CD14-positive monocyte (primary cell): ENCODE measurements around the gene DLK1. TPM values are rescaled to one million over a fixed set of nuclear protein-coding genes. Genes with fewer than 3 reads are reported as not detected.
A peak's percentile ranks its signal among the peaks of the same experiment; 100 is the strongest.

Source experiments
- DNase-seq, 3 donors: peaks; one replicate each; pipeline ENCODE4 v3.0.0-alpha.2; 2011 to 2022
- H2AFZ ChIP-seq: 2 replicates; pipeline ENCODE4 v1.6.0; 2012; ENCODE audit warnings: mild to moderate bottlenecking, low read depth, low read length, inconsistent platforms; ENCODE audit not compliant: insufficient read depth, poor library complexity, severe bottlenecking
- H3K27ac ChIP-seq, 2 donors: 1 replicate in 1 of 2; 2 replicates in 1 of 2; pipeline ENCODE4 v1.5.1; 2012 to 2013; ENCODE audit warnings: low read length in 2 of 2, control low read depth in 1 of 2, inconsistent platforms in 1 of 2, low read depth in 1 of 2, mild to moderate bottlenecking in 1 of 2
- H3K27me3 ChIP-seq, 2 donors: one replicate each; pipeline versions ENCODE4 v1.6.0 to v1.6.1; 2011 to 2013; ENCODE audit warnings: low read length in 2 of 2; ENCODE audit not compliant: control insufficient read depth in 2 of 2, insufficient read depth in 2 of 2
- H3K36me3 ChIP-seq, 2 donors: replicated peaks in 1 of 2; 1 replicate in 1 of 2; 2 replicates in 1 of 2; pipeline versions ENCODE4 v1.5.1 to v1.6.1; 2012 to 2013; ENCODE audit warnings: low read length in 2 of 2, control low read depth in 1 of 2, inconsistent platforms in 1 of 2, mild to moderate bottlenecking in 1 of 2; ENCODE audit not compliant: insufficient read depth in 2 of 2, control insufficient read depth in 1 of 2
- H3K4me1 ChIP-seq, 2 donors: 1 replicate in 1 of 2; 2 replicates in 1 of 2; pipeline versions ENCODE4 v1.5.1 to v1.6.1; 2012 to 2013; ENCODE audit warnings: low read length in 2 of 2, control low read depth in 1 of 2, inconsistent platforms in 1 of 2, mild to moderate bottlenecking in 1 of 2, moderate library complexity in 1 of 2; ENCODE audit not compliant: insufficient read depth in 2 of 2, control insufficient read depth in 1 of 2
- H3K4me2 ChIP-seq: replicated peaks from 2 replicates; pipeline ENCODE3; 2012; ENCODE audit warnings: low read length, moderate library complexity, mild to moderate bottlenecking; ENCODE audit not compliant: poor library complexity, severe bottlenecking; ENCODE audit errors: extremely low read depth
- H3K4me3 ChIP-seq, 3 experiments: fragments of 200-600 bp in 1 of 3; sonication (generic) in 1 of 3; replicated peaks in 1 of 3; 1 replicate in 2 of 3; 2 replicates in 1 of 3; pipeline ENCODE4 v1.5.1; 2011 to 2013; ENCODE audit warnings: low read length in 3 of 3, mild to moderate bottlenecking in 3 of 3, control low read depth in 2 of 3, low read depth in 2 of 3, inconsistent platforms in 1 of 3, moderate library complexity in 1 of 3
- H3K79me2 ChIP-seq: 2 replicates; pipeline ENCODE4 v1.6.0; 2012; ENCODE audit warnings: mild to moderate bottlenecking, control low read depth, inconsistent platforms, low read length, moderate library complexity; ENCODE audit not compliant: insufficient read depth
- H3K9ac ChIP-seq: 2 replicates; pipeline ENCODE4 v1.6.0; 2017; ENCODE audit warnings: low read length, mild to moderate bottlenecking; ENCODE audit not compliant: insufficient read depth, poor library complexity, severe bottlenecking
- H3K9me3 ChIP-seq, 2 donors: replicated peaks in 1 of 2; 1 replicate in 1 of 2; 2 replicates in 1 of 2; pipeline versions ENCODE4 v1.5.1 to v1.6.1; 2012 to 2013; ENCODE audit warnings: low read length in 2 of 2, control low read depth in 1 of 2; ENCODE audit not compliant: control insufficient read depth in 1 of 2, insufficient read depth in 1 of 2
- H4K20me1 ChIP-seq: 2 replicates; pipeline ENCODE4 v1.6.0; 2012; ENCODE audit warnings: mild to moderate bottlenecking, low read length, control low read depth, moderate library complexity; ENCODE audit not compliant: insufficient read depth
- H3K27ac Mint-ChIP-seq, 7 donors: one replicate each; pipeline ENCODE4 v1.8.0; 2020; ENCODE audit warnings: mild to moderate bottlenecking in 7 of 7, mixed read lengths in 7 of 7, moderate library complexity in 6 of 7, inconsistent platforms in 2 of 7
- H3K27me3 Mint-ChIP-seq, 3 donors: one replicate each; pipeline ENCODE4 v1.8.0; 2021 to 2022; ENCODE audit warnings: low read depth in 3 of 3, mild to moderate bottlenecking in 3 of 3, mixed read lengths in 3 of 3, moderate library complexity in 3 of 3, inconsistent platforms in 1 of 3
- H3K36me3 Mint-ChIP-seq, 2 donors: one replicate each; pipeline ENCODE4 v1.8.0; 2020; ENCODE audit warnings: mixed read lengths in 2 of 2, inconsistent platforms in 1 of 2, mild to moderate bottlenecking in 1 of 2
- H3K4me1 Mint-ChIP-seq: one replicate; pipeline ENCODE4 v1.8.0; 2020; ENCODE audit warnings: mild to moderate bottlenecking, mixed read lengths
- H3K4me3 Mint-ChIP-seq, 2 donors: one replicate each; pipeline ENCODE4 v1.8.0; 2020; ENCODE audit warnings: mild to moderate bottlenecking in 2 of 2, mixed read lengths in 2 of 2, moderate library complexity in 1 of 2
- H3K9me3 Mint-ChIP-seq, 7 donors: one replicate each; pipeline ENCODE4 v1.8.0; 2020 to 2022; ENCODE audit warnings: mixed read lengths in 7 of 7, mild to moderate bottlenecking in 6 of 7, moderate library complexity in 6 of 7, inconsistent platforms in 2 of 7
- CTCF ChIP-seq: fragments of 200-600 bp; IDR thresholded peaks from one replicate; pipeline ENCODE4 v1.8.0; 2022; ENCODE audit warnings: antibody characterized with exemption, mild to moderate bottlenecking
- WGBS: methylation state at CpG from one replicate; pipeline ENCODE4 v1.1.5; 2013; ENCODE audit warnings: missing lambda C conversion rate; ENCODE audit not compliant: insufficient coverage; 5-methylcytosine and 5-hydroxymethylcytosine counted together
- intact Hi-C, 2 donors: fragments of 100-400 bp; cut with micrococcal nuclease; formaldehyde crosslinking; loops; one replicate each; pipeline versions ENCODE4 v1.15.0 to v1.15.1; 2023
- polyA plus RNA-seq, 3 donors: library from polyadenylated mRNA; depleted of rRNA in 1 of 3; unstranded in 2 of 3; stranded (reverse) in 1 of 3; fragments of 300-500 nt in 2 of 3; fragments of >200 nt in 1 of 3; fragmentation: Illumina TruSeq in 2 of 3; gene quantifications; 1 replicate in 2 of 3; 2 replicates in 1 of 3; pipeline ENCODE4 v1.2.3, GENCODE V29; 2012 to 2021

The DLK1 gene
- polyA plus RNA-seq, 3 donors: 0.04 TPM; not detected in 2

GRCh38 chr14:100684154-100684553 is 42.5 kb upstream of the DLK1 start:
- 13% methylated on average over 4 of the region's 6 CpGs for WGBS
- Histone ChIP-seq H3K9me3 (peaks cover 0 to 2% of the 10 kb centered on the region in 2 donors), H3K4me3 (peak overlapping the region in 1 of 3 experiments; percentile 32), H3K9ac (peak overlapping the region; percentile 2), H3K27me3 (no peaks in the 10 kb centered on the region), H3K36me3 (no peaks in the 10 kb centered on the region), H3K27ac (peak overlapping the region; percentile 54 to 70), H4K20me1 (no peaks in the 10 kb centered on the region), H3K4me2 (peak overlapping the region; percentile 56), H3K4me1 (peaks cover 50 to 60% of the 10 kb centered on the region in 2 donors), H3K79me2 (no peaks in the 10 kb centered on the region), H2AFZ (peak overlapping the region; percentile 28)
- DNase-seq: peak; percentile 20 to 73 (median 46)
- intact Hi-C loops: no loop called here
- Mint-ChIP-seq H3K4me3 (peak overlapping the region; percentile 61 to 82), H3K27me3 (peaks cover 3 to 5% (median 3%) of the 10 kb centered on the region in 3 donors), H3K27ac (peak overlapping the region; percentile 42 to 87 (median 72)), H3K36me3 (peaks cover 2 to 8% of the 10 kb centered on the region in 2 donors), H3K4me1 (peaks cover 58% of the 10 kb centered on the region), H3K9me3 (peaks cover 0 to 5% (median 0%) of the 10 kb centered on the region in 7 donors)
- no peak for TF ChIP-seq CTCF

GRCh38 chr14:100684961-100685360 is 41.7 kb upstream of the DLK1 start:
- H3K27ac Mint-ChIP-seq: peak overlapping the region in 1 of 7 donors; percentile 72
- Histone ChIP-seq H3K4me3 (no peak overlapping the region), H2AFZ (no peak overlapping the region), H3K4me2 (no peak overlapping the region), H3K27me3 (no peaks in the 10 kb centered on the region), H3K27ac (peak overlapping the region in 1 of 2 donors; percentile 70), H4K20me1 (no peaks in the 10 kb centered on the region), H3K79me2 (no peaks in the 10 kb centered on the region), H3K9ac (no peak overlapping the region), H3K9me3 (peaks cover 0 to 2% of the 10 kb centered on the region in 2 donors), H3K36me3 (no peaks in the 10 kb centered on the region), H3K4me1 (peaks cover 42 to 52% of the 10 kb centered on the region in 2 donors)
- no peak for DNase-seq
- H3K4me1 Mint-ChIP-seq: peaks cover 51% of the 10 kb centered on the region
- no peak overlapping the region for H3K4me3 Mint-ChIP-seq
- intact Hi-C loops: no loop called here
- peaks cover 0 to 7% (median 0%) of the 10 kb centered on the region in 7 donors for H3K9me3 Mint-ChIP-seq
- peaks cover 2 to 14% of the 10 kb centered on the region in 2 donors for H3K36me3 Mint-ChIP-seq
- H3K27me3 Mint-ChIP-seq: peaks cover 2 to 6% (median 3%) of the 10 kb centered on the region in 3 donors
- WGBS: 92% methylated on average over 5 of the region's 6 CpGs
- no peak for TF ChIP-seq CTCF
